Bladder microvascular endothelial cell (primary cell): Measurements from ENCODE around the gene RFTN1. TPM values are rescaled to one million over a fixed set of nuclear protein-coding genes. Genes with fewer than 3 reads are reported as not detected.

Experiments
- total RNA-seq: library from RNA; depleted of rRNA; stranded (reverse); fragments of >200 nt; gene quantifications from 2 replicates; pipeline ENCODE4 v1.2.3, GENCODE V29; 2014

The RFTN1 gene
- total RNA-seq: 42.9 and 46.9 TPM in 2 replicates

DNA sequence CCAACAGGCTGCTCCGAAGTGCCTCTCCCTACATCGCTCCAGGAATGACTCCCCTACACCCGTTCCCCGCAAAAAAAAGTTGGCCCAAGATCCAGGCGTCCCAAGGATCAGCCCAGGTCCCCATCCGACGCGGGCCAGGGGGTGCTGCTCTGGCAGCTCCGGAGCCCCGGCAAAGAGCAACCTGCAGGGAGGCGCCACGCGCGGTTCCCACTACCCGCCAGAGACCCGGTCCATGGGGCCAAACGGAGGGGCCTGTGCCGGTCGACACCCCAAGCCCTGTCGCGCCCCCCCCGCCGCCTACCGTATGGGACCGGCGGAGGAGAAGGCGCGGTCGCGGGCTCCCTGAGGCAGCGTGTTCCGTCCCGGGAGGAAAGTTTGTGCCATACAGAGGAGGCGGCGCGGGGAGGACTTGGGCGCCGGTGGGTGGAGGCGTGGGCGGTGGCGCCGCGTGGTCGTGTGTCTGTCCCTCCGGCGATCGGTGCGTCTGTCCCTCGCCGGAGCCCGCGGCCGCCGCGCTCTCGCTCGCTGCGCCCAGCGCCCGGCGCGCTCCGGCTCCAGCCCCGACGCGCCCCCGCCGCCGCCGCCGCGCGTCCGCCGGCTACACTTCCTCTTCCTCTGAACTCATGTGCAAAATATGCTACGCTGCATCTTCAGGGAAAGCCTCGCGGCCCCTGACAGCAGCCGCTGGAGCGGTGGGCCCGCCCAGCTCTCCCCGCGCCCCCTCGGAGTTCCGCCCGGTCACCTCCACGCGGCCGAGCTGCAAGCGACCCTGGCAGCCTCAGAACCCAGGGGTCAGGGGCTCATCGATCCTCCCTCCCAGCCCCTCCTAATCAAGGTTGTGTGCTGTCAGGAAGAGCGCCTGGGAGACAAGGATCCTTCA is at the start of gene RFTN1:
Gene RFTN1 (minus strand): TSS at position 559 of the 880 bp plus-strand sequence. CDS start 19,830 bp downstream, outside the sequence.

Other genes with a start within 250 kb of the RFTN1 start
- 11.0 and 24.4 TPM in 2 replicates for gene DPH3, start 248.8 kb downstream of the RFTN1 start, total RNA-seq
- gene OXNAD1, start 248.5 kb downstream of the RFTN1 start, total RNA-seq: 5.8 and 15.8 TPM in 2 replicates
- gene DAZL, start 91.7 kb upstream of the RFTN1 start, total RNA-seq: not detected in 2 replicates